ENCODE measurements around the gene FADS2.

GRCh38 chr11:61883327-61883726, 55.2 kb downstream of the FADS2 start:
- TF ChIP-seq CTCF (conservative IDR thresholded peaks at IDR 0.05; ENCODE audit: low read length), result no peak
- TF ChIP-seq EZH2phosphoT487 (IDR thresholded peaks at IDR 0.05; ENCODE audit: borderline replicate concordance, low read depth, low read length), result no peak

Measured in OCI-LY7 (cell line).